GM15510 (cell line): ENCODE measurements around the gene JARID2.

Experiments used
- POLR2A ChIP-seq: IDR thresholded peaks from 3 replicates; pipeline ENCODE4 v1.6.1; 2011; ENCODE audit warnings: borderline replicate concordance; ENCODE audit not compliant: insufficient read length; ENCODE audit errors: extremely low read depth

JARID2 gene

DNA sequence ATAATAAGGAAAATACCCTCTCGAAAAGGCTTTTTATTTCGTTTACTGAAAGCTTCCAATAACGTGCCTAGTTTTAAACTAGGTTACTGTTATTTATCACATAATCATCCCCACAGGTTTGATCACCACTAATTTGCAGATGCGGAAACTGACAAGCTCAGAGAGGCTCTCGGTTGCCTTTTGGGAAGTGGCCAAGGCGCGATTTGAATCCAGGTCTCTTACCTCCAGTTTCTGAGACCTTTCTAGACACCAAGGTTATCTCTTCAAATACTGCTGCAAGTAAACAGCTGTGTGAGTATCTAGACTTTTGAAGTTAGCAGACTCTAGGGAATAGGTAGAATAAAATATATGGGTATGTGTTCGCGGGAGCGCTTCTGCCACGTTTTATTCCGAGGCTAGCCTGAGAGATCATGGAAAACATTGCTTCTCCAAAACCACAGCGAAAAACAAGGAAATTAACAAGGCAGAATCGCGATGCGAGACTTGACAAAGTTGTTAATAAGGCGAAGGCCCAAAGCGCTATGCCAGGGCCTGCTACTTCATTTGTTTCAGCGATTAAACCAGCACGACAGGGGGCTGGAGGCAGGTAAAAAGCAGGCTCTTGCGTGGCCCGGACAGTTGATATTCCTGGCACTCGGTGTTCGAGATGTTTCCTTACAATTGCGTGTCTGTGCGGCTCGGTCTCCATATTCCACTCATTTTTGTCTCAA, 1.8 kb upstream of the JARID2 start:
- TF ChIP-seq POLR2A: no peak

DNA sequence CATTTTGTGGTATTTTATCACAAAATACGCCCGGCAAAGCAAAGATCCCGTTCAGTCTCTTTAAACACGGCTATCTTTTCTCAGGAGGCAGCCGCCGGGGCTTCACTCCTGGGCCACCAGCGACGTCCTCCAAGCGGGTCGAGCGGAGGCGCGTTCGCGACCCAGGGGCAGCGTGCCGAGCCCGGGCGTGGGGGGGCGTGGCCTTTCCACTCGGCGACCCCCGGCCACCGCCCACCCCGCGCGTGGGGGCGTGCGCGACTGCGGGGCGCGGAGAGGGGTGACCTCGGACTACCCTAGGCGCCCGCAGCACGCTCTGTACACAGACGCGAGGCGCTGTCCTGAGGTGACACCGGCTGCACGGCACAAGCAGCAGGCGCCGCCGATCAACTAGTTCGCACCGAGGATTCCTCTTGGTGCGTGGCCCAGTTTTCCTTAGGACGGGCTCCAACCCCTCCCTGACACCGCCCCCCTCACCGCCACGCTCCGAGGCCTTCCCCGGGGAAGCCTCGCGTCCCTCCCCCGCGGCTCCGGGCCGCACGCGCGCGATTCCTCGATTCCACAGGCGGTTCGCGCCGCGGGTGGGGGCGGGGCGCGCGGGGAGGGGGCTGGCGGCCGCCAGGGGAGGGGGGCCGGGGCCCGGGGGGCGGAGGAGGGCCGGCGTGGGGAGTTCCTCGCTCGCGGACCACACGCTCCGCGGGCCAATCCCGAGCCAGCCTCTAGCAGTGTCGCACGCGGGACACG, 1.1 kb upstream of the JARID2 start:
- peak; percentile 60 for TF ChIP-seq POLR2A

DNA sequence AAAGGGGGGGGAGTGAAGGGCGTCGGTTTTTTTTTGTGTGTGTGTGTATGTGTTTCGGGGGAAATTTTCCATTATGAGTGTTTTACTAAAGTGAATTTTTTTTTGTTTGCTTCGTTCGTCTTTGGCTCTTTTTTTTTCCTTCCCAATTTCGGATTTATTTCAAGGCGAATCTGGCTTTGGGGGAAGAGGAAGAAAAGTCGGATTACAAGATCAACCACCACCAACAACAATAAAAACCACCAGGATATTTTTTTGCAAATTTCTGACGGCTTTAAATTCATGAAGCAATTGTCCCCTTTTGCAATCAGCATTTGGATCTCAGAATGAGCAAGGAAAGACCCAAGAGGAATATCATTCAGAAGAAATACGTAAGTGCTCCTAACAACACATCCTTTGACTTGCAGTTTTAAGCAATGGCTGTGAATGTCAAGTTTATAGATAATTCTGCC, 372 bp downstream of the JARID2 start:
- TF ChIP-seq POLR2A: no peak

DNA sequence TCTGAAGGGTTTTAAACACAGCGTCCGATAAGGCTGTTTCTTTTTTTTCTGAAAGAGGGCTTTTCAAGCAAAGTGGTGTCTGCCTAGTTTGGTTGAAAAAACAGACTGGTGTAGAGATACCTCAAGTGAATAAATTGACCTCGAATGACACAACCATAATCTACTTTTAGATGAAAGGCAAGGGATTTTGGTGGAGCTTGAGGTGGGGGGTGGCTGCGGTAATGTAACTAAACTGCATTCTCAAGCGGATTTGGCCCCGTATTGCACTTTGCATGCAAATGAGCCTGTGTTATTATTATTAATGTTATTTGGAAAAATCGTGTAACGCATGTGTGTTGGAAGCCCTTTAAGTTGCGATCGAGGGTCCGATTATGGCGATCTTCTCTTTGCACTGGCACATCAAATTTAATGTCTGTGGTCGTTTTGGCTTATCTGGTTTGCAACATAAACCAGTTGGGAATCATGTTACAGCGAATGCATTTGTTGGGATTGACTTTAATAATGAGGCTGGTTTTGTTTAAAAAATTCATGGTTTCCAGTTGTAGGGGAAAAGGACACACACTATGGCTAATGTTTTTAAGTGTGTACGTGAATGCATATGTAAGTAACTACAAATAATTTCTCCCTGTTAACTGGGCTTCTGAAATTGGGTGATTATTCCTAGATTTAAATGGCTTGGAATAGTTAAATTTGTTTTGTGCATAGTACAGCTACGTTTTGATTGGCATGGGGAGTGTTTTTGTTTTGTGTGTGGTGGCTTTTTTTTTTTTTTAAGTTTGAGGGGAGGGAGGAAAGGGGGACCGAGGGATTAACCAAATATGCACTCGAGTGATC, 1.0 kb downstream of the JARID2 start:
- TF ChIP-seq POLR2A: no peak

DNA sequence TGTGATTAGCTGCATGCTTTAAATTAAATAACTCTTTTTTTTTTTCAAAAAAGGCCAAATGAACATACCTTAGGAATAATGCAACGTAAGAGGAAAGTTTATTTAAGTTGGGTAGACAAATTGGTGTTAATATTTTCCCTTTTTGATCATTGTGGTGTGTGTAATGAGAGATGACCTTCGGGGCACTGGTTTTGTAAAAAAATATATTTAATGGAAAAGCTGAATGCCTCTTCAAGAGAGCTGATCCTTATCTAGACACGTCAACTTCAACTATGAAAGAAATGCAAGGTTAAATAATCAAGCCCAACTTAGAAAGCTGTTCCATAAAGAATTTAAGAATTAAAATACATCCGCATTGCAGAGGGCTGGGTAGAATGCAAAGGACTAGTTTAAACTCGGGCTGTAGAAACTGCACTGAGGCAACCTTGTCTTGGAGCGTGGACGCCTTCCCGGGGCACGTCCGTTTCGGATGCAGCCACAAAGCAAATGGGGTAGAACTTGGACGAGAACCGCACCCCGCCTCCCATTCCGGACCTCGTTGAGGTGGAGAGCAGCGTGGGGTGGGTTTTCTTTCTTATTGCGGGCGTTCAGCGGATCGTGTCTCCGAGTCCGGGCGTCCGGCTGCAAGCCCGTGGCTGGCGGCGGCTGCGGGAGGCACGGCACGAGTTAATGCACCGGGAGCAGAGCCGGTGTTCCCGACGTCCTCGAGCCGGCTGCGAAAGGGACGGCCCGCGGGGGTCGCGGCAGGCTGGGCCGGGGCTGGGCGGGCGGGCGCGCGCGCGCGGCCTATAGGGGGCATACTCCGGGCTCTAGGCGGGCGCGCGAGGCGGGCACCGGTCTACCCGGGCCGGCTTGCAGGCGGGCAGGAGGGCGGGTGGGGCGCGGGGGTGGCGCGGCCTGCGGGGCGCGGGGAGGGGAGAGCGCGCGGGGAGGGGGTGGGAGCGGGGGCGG, 1.9 kb downstream of the JARID2 start:
- no peak for TF ChIP-seq POLR2A

DNA sequence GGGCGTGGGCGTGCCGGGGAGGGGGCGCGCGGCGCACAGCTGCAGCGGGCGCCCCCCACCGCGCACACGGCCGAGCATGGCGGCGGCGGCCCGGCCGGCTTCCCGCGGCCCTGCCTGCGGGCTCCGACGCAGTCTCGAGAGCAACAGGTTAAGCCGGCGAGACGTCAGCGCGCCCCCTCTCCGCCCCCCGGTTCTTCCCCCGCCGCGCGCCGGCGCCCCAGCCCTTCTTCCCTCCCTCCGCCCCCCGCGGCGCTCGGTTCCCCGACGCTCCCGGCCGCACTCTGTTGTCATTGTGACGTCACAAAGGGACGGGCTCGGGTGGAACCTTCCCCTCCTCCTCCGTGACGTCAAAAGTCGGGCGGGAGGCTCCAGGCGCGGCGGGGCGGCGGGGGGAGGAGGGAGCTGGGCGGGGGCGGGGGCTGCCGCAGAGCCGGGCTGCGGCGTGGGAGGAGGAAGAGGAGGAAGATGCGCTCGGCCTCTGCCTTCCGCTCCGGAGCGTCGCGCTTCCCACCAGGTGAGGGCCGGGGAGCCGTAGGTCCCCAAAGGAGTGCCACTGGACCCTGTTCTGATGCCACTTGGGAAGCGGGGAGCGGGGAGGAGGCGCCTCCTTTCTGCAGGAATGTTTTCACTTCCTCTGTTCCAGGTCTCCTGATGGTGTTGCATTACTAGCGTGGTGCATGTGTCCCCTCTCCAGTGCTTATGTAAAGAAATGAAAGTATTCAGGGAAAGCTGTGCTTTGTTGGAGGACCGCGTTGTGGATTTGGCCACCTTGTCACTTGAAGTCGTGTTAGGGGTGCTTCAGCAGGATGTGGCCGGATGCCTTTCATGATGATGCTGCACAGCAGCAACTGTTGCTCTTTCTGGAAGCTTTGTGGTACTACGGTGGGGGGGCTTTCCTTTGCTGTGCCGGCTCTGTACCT, 2.8 kb downstream of the JARID2 start:
- peak; percentile 54 for TF ChIP-seq POLR2A

DNA sequence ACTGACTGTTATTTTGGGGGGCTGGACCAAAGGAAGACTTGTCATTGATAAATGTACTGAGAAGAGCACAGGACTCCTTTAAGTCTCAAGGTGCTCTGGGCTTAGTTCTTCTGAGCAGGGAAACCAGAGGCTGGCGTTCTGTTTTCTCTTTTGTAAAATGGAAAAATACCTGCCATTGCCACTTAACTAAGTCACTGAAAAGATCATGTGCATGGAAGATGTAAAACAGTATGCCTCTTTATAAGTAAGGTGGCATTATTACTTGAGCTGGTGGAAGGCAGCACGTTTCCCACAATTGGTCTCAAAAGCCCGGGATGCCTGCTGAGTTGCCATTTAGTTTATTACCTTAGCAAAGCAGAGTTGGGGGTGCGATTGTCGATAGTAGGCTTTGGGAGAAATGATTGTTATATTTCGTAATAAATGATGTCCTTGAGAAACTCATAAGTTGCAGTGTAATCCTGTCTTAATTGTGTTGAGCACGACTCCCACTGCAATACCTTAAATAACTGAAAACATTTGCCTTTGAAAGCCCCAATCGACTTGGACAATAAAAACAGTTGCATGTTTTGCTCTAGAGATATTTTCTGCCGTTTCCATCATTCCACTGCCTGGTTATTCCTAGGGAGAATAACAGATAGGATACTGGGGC, 3.6 kb downstream of the JARID2 start:
- TF ChIP-seq POLR2A: no peak

DNA sequence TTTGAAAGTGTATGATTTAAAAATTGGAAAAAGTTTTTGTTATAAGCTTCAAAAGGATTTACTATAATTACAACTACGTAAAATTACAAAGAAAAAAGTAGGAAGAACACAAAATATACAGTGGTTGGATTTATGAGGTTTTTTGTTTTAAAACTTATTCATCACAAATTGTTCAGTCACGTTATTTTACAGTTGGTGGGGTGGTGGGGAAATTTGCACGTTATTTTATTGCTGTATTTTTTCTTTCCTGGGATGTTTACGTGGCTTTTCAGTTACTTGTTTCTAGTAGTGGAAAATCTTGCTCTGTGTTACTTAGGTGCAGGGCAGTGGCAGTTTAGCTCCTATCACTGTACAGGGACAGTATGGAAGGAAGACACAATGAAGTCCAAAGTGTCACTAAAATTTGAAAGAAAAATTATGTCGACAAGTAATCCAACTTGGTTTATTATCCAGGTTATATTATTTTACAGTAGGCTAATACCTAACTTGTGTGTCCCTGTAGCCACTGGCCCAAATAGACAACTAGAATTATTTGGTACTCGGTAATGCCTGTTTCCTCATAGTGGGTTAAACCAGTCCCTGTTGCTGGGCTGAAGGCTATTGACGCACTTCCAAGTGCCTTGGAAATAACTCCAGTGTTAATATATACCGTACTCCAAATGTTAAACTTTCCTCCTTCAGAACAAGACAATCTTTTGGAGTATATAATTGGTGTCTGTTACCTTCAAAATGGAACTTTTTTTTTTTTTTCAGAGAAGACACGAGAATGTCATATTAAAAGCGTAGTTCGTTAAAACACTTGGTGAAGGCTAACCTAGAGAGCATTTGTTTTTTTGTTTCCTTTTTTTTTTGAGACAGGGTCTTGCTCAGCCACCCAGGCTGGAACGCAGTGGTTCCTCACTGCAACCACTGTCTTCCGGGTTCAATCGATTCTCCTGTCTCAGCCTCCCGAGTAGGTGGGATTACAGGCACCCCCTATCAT, 4.6 kb downstream of the JARID2 start:
- TF ChIP-seq POLR2A: no peak

DNA sequence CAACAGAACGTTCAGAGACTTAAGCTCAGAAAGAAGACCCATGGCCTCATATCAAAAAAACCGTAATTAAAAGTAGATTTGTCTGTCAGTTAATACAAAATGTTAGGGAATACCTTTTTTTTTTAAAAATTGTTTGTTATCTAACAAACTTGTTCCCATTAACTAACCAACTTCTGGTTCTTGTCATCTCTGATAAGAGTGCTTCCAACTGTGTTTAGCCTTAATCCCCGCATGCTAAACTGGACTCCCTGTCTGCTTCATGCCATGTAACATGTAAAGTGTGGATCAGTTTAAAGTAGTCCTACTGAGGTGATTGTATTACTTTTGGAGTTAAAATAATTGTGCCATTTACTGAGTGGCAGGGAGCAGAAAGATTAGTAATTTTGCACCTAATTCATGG, 6.3 kb downstream of the JARID2 start:
- no peak for TF ChIP-seq POLR2A

DNA sequence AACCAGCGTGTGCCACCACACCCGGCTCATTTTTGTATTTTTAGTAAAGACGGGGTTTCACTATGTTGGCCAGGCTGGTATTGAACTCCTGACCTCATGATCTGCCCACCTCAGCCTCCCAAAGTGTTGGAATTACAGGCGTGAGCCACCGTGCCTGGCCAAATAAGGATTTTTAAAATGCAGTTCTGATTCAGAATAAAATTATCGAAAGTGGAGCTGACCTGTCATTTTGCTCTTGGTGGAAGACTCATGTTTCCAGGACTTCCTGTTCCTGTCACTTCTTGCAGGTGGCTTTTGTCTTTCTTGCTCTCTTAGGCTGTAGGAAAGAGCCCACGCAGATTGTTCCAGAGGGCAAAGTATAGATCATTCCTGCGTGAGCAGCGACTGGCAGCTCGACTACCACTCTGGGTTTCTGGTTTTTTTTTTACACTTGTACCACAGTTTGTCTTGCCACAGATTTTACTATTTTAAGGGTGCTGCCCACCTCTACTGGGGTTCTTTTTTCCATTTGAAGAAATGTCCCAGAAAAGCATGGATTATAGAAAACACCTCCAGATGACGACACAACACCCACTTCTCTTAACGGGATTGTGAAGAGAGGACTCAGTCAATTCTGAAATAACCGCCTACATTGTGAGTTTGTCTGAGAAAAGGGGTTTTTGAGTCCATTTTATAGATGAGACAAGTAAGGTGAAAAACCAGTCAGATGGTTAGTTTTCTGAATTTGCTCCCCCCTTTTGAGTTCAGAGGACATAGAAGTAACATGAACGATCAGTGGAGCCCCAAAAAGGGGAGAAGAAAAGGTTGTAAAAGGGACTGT, 7.5 kb downstream of the JARID2 start:
- no peak for TF ChIP-seq POLR2A

DNA sequence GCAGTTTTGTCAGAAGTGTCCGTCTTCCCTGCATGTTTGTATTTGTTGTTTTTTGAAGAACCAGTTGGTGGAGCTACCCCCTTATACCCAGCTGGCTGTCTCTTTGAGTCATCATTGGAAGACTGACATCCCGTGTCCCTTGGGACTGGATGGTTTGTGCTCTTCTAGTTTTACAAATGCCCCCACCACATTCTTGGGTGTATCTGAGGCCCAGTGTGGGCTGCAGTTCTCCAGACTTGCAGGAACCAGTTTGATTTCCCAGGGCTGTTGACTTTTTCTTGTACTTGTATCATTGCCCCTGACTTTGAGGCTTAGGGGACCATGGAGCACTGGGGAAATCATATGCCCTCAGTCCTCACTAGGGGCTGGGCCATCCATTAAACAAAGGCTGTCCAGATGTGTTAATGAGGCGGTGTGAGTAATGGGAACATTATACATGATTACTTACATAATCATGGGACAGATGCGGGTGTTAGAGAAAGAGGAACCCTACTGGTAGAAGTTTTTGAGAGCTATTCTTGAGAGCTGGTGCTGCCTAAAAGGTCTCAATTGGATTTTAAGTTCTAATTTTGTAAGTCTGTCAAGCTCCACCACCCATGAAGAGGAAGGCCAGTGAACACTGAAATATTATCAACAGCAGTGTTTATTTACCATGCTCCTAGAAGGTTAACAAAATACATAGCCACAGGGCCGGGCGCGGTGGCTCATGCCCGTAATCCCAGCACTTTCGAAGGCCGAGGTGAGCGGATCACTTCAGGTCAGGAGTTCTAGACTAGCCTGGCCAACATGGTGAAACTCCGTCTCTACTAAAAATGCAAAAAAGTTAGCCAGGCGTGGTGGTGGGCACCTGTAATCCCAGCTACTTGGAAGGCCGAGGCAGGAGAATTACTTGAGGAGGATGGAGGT, 8.5 kb downstream of the JARID2 start:
- TF ChIP-seq POLR2A: no peak
